Left lung (tissue), 14 donors: ENCODE results near the gene KIAA1671. TPM values are rescaled to one million over a fixed set of nuclear protein-coding genes. Genes with fewer than 3 reads are reported as not detected.
"Not testable (repeated sequence)": the region's sequence is repeated elsewhere in the genome, so short reads cannot be mapped to it uniquely, and the experiment has no call there.

ENCODE experiments used
- ATAC-seq: fragments of 200-7000 bp; cut with Tn5 transposase; one replicate; pipeline ENCODE4 v1.9.1; 2020; ENCODE audit warnings: moderate library complexity
- DNase-seq, 4 donors: peaks; one replicate each; pipeline ENCODE4 v3.0.0-alpha.2; 2013 to 2020
- H3K27ac ChIP-seq, 2 donors: fragments of 200-600 bp; sonication (generic) in 1 of 2; one replicate each; pipeline versions ENCODE4 v1.5.0 to v1.8.0; 2020 to 2021
- H3K27me3 ChIP-seq, 2 donors: fragments of 200-600 bp; sonication (generic) in 1 of 2; one replicate each; pipeline versions ENCODE4 v1.5.0 to v1.8.0; 2020 to 2021
- H3K36me3 ChIP-seq, 2 donors: fragments of 200-600 bp; sonication (generic) in 1 of 2; one replicate each; pipeline versions ENCODE4 v1.5.0 to v1.8.0; 2020 to 2021
- H3K4me1 ChIP-seq, 2 donors: fragments of 200-600 bp; one replicate each; pipeline ENCODE4 v1.8.0; 2021
- H3K4me3 ChIP-seq, 2 donors: fragments of 200-600 bp; sonication (generic) in 1 of 2; one replicate each; pipeline versions ENCODE4 v1.5.0 to v1.8.0; 2020 to 2021; ENCODE audit warnings: mild to moderate bottlenecking in 1 of 2
- H3K9me3 ChIP-seq, 2 donors: fragments of 200-600 bp; sonication (generic) in 1 of 2; one replicate each; pipeline versions ENCODE4 v1.5.0 to v1.8.0; 2020 to 2021
- intact Hi-C, 2 donors: fragments of 100-400 bp; cut with DNase I; formaldehyde crosslinking; loops; one replicate each; pipeline versions ENCODE4 v1.11.2 to v1.14.2; 2022
- long read RNA-seq, 12 donors: library from polyadenylated mRNA in 2 of 12; unstranded in 2 of 12; transcript quantifications; one replicate each; pipeline ENCODE4 v2.0.0 and lab custom pipeline, GENCODE V29; 2019 to 2026
- polyA plus RNA-seq, 6 donors: library from polyadenylated mRNA; unstranded; fragments of 120-200 nt; gene quantifications; one replicate each; pipeline ENCODE4 v1.2.1, GENCODE V29; 2013; ENCODE audit not compliant: insufficient read length in 6 of 6
- total RNA-seq, 2 donors: library from RNA; stranded (reverse); fragmentation: NEBNext Ultra II Directional; extraction: Animal tissue kit (Norgen Biotek cat#: 25700); gene quantifications; one replicate each; pipeline ENCODE4 v1.2.1, GENCODE V29; 2021
- TF ChIP-seq, protein P1 (sequence below), 2 donors: fragments of 200-600 bp; sonication (generic) in 1 of 2; IDR thresholded peaks; one replicate each; pipeline versions ENCODE4 v1.5.0 to v1.8.0; 2021; ENCODE audit warnings: antibody characterized with exemption in 2 of 2
- donor health status: DM: no; HTN: yes; CAD: no.
- donor health status: DM: no; HTN: no; CAD: no.

The KIAA1671 gene
- 10 to 100 TPM; 31.9 to 35.0 TPM for total RNA-seq
- polyA plus RNA-seq = 10 to 100 TPM; 19.4 to 24.4 (median 23.0) TPM
- long read RNA-seq, donor 1, full-length matches to known transcripts = 4 of 4 reads
- long read RNA-seq, donor 1, partial matches to known transcripts = 0 of 4 reads
- long read RNA-seq, donor 1, other reads (novel, unspliced or antisense) = 0 of 4 reads
- long read RNA-seq, donor 2, full-length matches to known transcripts = 2 of 2 reads
- long read RNA-seq, donor 2, partial matches to known transcripts = 0 of 2 reads
- long read RNA-seq, donor 2, other reads (novel, unspliced or antisense) = 0 of 2 reads
- long read RNA-seq, donor 3 = 0 reads
- long read RNA-seq, donor 4 = 0 reads
- long read RNA-seq, donor 5, full-length matches to known transcripts = 2 of 2 reads
- long read RNA-seq, donor 5, partial matches to known transcripts = 0 of 2 reads
- long read RNA-seq, donor 5, other reads (novel, unspliced or antisense) = 0 of 2 reads
- long read RNA-seq, donor 6, full-length matches to known transcripts = 2 of 2 reads
- long read RNA-seq, donor 6, partial matches to known transcripts = 0 of 2 reads
- long read RNA-seq, donor 6, other reads (novel, unspliced or antisense) = 0 of 2 reads
- long read RNA-seq, donor 7 = 0 reads
- long read RNA-seq, donor 8, full-length matches to known transcripts = 1 of 1 reads
- long read RNA-seq, donor 8, partial matches to known transcripts = 0 of 1 reads
- long read RNA-seq, donor 8, other reads (novel, unspliced or antisense) = 0 of 1 reads
- long read RNA-seq, donor 9 = 0 reads
- long read RNA-seq, donor 10, partial matches to known transcripts = 0 of 2 reads
- long read RNA-seq, donor 10, other reads (novel, unspliced or antisense) = 2 of 2 reads
- long read RNA-seq, donor 11, full-length matches to known transcripts = 2 of 2 reads
- long read RNA-seq, donor 11, partial matches to known transcripts = 0 of 2 reads
- long read RNA-seq, donor 11, other reads (novel, unspliced or antisense) = 0 of 2 reads
- long read RNA-seq, donor 12, partial matches to known transcripts = 0 of 1 reads
- long read RNA-seq, donor 12, other reads (novel, unspliced or antisense) = 0 of 1 reads

DNA sequence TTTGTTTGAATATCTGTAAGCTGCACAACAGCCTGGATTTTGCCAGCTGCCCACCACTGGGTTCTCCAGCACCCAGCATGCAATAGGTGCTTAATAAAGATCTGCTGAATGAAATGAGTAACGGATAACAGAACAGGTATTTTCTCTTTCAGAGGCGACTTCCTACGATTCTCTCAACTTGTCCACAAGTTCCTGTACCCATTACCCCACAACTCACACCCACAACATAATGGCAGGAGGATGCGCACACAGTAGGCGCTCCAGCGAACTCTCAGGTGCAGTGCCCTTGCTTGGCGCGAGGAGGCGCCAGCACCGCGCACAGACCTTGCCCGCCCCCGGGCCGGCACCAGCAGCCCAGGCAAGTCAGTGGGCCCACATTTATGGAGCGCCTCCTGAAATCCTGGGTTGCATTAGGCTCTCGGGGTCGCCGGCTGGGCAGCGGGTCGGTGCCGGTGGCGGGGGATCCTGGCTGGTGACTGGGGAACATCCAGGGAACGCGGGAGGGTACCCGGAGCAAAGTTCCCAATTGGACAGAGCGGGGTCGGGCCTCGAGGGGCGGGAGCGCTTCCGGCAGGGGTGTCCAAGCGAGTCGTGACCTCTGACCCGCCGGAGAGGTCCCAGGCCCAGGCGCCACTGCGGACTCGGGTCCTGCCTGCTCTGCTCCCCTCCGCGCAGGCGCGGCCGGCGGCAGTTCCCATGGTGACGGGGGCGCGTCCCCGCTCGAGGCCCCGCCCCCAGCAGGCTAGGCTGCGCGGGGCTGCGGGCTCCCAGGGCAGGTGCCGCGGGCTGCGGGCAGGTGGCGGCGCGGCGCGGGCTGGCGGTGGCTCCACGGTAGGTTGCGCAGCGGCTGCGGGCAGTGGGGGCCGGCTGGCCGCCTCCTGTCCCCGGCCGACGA, at the start of gene KIAA1671:
Gene KIAA1671, plus strand, starts transcription at position 775 of the 895 bp plus-strand sequence. CDS start 75,284 bp downstream, outside the sequence.
- Histone ChIP-seq H3K27ac (peak within 1 kb of the TSS; percentile 70 to 81), H3K36me3 (no peaks in the 10 kb centered on the region), H3K9me3 (no peaks in the 10 kb centered on the region), H3K27me3 (peaks cover 10 to 56% of the 10 kb centered on the region in 2 donors), H3K4me3 (peak within 1 kb of the TSS; percentile 71 to 73), H3K4me1 (peaks cover 4 to 15% of the 10 kb centered on the region in 2 donors)
- TF ChIP-seq, protein P1, sequence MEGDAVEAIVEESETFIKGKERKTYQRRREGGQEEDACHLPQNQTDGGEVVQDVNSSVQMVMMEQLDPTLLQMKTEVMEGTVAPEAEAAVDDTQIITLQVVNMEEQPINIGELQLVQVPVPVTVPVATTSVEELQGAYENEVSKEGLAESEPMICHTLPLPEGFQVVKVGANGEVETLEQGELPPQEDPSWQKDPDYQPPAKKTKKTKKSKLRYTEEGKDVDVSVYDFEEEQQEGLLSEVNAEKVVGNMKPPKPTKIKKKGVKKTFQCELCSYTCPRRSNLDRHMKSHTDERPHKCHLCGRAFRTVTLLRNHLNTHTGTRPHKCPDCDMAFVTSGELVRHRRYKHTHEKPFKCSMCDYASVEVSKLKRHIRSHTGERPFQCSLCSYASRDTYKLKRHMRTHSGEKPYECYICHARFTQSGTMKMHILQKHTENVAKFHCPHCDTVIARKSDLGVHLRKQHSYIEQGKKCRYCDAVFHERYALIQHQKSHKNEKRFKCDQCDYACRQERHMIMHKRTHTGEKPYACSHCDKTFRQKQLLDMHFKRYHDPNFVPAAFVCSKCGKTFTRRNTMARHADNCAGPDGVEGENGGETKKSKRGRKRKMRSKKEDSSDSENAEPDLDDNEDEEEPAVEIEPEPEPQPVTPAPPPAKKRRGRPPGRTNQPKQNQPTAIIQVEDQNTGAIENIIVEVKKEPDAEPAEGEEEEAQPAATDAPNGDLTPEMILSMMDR (IDR thresholded peaks at IDR 0.05) = peak; percentile 84 to 94
- DNase-seq (peak; percentile 57 to 94 (median 86)), ATAC-seq (peak; percentile 97)
- intact Hi-C loops = loop anchor here in 1 of 2 donors (5.0 kb wide), 1 partner anchor 95 kb away; no protein-coding TSS in a partner anchor

DNA sequence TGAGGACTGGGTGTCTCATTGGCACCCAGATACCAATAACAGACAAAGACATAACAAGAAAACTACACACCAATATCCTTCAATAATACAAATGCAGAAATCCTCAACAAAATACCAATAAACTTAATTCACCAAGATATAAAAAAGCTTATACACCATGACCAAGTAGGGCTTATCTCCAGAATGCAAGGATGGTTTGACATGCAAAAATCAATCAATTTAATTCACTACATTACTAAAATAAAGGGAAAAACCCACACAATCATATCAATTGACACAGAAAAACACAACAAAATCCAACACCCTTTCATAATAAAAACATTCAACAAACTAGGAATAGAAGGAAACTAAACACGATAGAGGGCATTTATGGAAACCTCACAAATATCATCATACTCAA, 46.6 kb upstream of the KIAA1671 start:
- DNase-seq (no peak), ATAC-seq (no peak)
- H3K27ac ChIP-seq = no peak overlapping the region
- H3K4me1 ChIP-seq = no peaks in the 10 kb centered on the region
- intact Hi-C loops = no loop called here
- no peak overlapping the region for H3K4me3 ChIP-seq
- peaks cover 0 to 20% of the 10 kb centered on the region in 2 donors for H3K9me3 ChIP-seq
- TF ChIP-seq, protein P1 (IDR thresholded peaks at IDR 0.05) = no peak
- no peaks in the 10 kb centered on the region for H3K27me3 ChIP-seq
- peaks cover 0 to 7% of the 10 kb centered on the region in 2 donors for H3K36me3 ChIP-seq

DNA sequence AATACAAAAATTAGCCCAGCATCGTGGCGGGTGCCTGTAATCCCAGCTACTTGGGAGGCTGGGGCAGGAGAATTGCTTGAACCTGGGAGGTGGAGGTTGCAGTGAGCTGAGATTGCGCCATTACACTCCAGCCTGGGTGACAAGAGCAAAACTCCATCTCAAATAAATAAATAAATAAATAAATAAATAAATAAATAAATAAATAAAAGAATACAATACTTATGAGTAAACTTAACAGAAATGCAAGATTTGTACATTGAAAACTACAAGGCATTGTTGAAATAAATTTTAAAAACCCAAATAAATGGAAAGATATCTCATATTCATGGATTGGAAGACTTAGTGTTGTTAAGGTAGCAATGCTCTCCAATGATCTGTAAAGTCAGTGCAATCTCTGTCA, 45.4 kb upstream of the KIAA1671 start:
- ATAC-seq, H3K36me3 ChIP-seq, DNase-seq, H3K27ac ChIP-seq, intact Hi-C loops, H3K27me3 ChIP-seq, H3K4me3 ChIP-seq, H3K4me1 ChIP-seq: not testable (repeated sequence)
- peaks cover 0 to 20% of the 10 kb centered on the region in 2 donors for H3K9me3 ChIP-seq

DNA sequence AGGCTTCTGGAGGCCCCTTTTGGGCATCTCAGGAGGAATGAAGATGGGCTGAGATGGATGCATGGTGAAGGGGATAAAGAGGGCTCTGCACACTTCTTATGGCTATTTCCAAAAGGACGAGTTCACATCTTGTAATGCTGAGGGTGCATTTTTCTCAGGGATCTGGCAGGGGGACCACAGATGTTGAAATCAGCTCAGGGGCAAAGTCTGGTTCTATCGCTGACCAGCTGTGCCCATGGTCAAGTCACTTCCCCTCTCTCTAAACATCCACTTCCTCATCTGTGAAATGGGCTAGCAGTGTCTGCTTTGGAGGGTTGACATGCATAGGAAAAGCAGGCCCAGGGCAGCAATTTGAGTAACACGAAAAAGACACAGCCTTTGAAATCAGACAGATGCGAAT, 32.5 kb upstream of the KIAA1671 start:
- no peaks in the 10 kb centered on the region for H3K4me1 ChIP-seq
- no peak overlapping the region for H3K4me3 ChIP-seq
- no peaks in the 10 kb centered on the region for H3K9me3 ChIP-seq
- DNase-seq (no peak), ATAC-seq (no peak)
- TF ChIP-seq, protein P1 (IDR thresholded peaks at IDR 0.05) = no peak
- H3K36me3 ChIP-seq = no peaks in the 10 kb centered on the region
- H3K27ac ChIP-seq = no peak overlapping the region
- H3K27me3 ChIP-seq = no peaks in the 10 kb centered on the region
- intact Hi-C loops = no loop called here
